Fibroblast of pulmonary artery (primary cell): ENCODE results near the gene TAF10.

ENCODE experiments used
- DNase-seq: peaks from one replicate; pipeline ENCODE4 v3.0.0-alpha.2; 2010; ENCODE audit warnings: low read depth
- H3K4me3 ChIP-seq: replicated peaks from 2 replicates; pipeline ENCODE4 v1.5.1; 2011; ENCODE audit warnings: low read depth, mild to moderate bottlenecking, control low read depth, low read length, moderate library complexity
- CTCF ChIP-seq: IDR thresholded peaks from 2 replicates; pipeline ENCODE4 v1.5.1; 2011; ENCODE audit warnings: mild to moderate bottlenecking, control low read depth, low read length, inconsistent platforms; ENCODE audit errors: missing control alignments

The TAF10 gene

DNA sequence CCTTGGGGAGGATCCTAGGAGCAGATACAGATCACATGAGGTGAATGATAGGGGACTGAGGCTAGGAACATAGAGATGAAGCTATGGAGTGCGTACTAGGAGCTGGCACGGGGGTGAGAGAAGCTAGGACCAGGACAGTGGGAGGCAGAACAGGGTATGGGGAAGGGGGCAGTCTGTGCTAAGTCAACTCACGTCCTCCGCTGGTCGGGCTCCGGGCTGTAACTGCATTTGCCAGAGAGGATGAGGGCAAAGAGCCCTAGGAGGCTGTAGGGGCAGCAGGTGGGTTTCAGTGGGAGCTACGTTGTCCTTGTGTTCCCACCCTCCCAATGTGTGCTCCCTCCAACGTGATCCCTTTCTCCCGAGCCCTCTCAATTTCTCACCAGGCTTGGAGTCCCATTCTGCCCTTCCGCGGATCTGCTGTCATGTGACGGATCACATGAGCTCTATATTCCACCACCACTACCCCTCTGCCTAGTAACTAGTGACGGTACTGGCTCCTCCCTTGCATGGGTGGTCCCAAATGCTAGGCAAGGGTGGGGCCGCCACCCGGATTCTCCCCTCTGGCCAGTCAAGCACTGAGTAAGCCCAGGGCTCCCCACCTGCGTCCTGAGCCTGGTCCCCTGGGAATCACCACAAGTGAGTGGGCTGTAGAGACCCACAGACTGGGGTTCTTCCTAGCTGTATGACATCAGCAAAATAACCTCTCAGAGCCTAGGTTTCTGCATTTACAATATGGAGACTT is 7.2 kb upstream of the TAF10 start, which contains the start of gene TPP1:
Gene TPP1 (minus strand): TSS at position 419 of the 742 bp plus-strand sequence. CDS start 22 bp downstream, at position 397.
- DNase-seq, result peak; percentile 97
- no peak for TF ChIP-seq CTCF
- peak within 1 kb of the TSS; percentile 85 for H3K4me3 ChIP-seq

DNA sequence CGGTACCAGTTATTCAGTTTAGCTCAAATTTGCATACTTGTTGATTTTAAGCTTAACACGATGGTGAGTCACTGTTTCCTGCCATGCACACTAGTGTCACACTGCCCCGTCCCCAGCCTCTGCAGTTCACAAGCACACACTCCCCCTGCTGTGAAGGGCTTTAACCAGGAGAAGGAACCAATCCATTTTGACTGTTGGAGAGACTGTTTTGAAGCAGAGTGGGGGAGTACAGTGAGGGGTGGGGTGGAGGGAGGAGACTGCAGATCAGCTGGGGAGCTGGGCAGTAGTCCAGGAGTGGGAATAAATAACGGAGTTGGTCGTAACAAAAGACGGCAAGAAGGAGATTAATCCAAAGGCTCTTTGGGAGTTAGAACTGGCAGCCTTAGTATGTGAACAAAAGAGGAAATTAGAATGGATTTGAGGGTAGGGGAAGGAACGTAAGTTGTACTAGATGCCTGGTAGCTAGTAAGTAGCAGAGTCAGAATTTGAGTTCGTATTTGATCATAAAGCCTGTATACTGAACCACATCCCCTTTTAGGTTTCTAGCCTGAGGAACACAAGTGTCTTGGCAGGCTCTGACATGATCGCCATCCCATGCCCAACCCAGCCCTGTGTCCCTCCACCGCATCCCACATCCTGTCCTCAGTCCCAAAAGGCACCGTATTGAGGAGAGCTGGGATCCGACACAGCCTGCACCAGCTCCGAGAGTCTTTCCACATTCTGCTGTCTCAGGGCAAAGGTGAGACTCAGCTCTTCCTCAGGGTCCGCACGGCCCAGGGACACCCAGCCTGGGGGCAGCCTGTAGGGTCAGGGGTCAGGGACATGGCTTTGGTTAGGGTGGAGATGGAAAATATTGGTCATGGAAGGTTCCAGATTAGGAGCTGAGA is 6.3 kb upstream of the TAF10 start:
- peak overlapping the region; percentile 85 for H3K4me3 ChIP-seq
- peak; percentile 16 for TF ChIP-seq CTCF
- peak; percentile 87 for DNase-seq

- H3K4me3 ChIP-seq, result peak overlapping the region; percentile 85
- TF ChIP-seq CTCF, result no peak
- DNase-seq, result peak; percentile 34
Measured at GRCh38 chr11:6617315-6617781, 5.3 kb upstream of the TAF10 start.

DNA sequence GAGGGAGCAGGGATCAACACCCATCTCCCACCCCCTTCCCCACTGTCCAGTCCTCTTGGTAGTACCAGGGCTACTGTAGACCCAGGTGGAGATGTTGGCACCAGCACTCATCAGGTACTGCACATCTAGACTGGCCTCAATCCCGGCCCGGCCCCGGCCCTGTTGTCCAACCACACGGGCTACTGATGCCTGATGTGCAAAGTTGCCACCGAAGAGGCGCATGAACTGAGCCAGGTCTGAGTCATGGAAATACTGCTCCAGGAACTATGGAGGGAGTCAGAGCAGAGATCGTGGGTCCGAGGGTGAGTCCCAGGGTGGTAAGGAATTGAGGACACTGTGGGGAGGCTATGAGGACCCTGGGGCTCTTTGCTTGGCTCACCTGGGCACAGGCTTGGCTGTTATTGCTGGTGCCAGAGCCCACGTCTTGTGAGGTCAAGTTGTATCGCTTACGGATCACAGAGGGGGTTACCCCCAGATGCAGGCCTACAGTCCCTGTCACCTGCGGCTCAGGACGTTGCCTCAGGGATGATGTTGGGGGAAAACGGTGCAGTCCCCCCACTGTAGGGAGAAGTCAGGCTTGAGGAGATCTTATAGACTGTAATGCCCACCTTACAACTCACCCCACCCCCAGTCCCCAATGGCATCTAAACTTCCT is 4.7 kb upstream of the TAF10 start:
- no peak for TF ChIP-seq CTCF
- no peak overlapping the region for H3K4me3 ChIP-seq
- DNase-seq, result no peak

GRCh38 chr11:6615882-6616585 is 4.0 kb upstream of the TAF10 start:
- H3K4me3 ChIP-seq, result no peak overlapping the region
- no peak for DNase-seq
- TF ChIP-seq CTCF, result no peak

GRCh38 chr11:6615046-6615445 is 3.0 kb upstream of the TAF10 start:
- DNase-seq, result no peak
- no peak overlapping the region for H3K4me3 ChIP-seq
- no peak for TF ChIP-seq CTCF
